Measurements from ENCODE around the gene PLOD3.

PLOD3 gene

GRCh38 chr7:101231644-101232043 lies 14.3 kb upstream of the PLOD3 start:
- Histone ChIP-seq H3K27ac (no peak overlapping the region), H3K4me3 (no peak overlapping the region)
- TF ChIP-seq, protein P1, sequence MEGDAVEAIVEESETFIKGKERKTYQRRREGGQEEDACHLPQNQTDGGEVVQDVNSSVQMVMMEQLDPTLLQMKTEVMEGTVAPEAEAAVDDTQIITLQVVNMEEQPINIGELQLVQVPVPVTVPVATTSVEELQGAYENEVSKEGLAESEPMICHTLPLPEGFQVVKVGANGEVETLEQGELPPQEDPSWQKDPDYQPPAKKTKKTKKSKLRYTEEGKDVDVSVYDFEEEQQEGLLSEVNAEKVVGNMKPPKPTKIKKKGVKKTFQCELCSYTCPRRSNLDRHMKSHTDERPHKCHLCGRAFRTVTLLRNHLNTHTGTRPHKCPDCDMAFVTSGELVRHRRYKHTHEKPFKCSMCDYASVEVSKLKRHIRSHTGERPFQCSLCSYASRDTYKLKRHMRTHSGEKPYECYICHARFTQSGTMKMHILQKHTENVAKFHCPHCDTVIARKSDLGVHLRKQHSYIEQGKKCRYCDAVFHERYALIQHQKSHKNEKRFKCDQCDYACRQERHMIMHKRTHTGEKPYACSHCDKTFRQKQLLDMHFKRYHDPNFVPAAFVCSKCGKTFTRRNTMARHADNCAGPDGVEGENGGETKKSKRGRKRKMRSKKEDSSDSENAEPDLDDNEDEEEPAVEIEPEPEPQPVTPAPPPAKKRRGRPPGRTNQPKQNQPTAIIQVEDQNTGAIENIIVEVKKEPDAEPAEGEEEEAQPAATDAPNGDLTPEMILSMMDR (IDR thresholded peaks at IDR 0.05), result no peak
- no peak for DNase-seq (ENCODE audit: low spot score)

GRCh38 chr7:101226721-101227120 lies 9.3 kb upstream of the PLOD3 start:
- TF ChIP-seq, protein P1 (IDR thresholded peaks at IDR 0.05), result no peak
- DNase-seq (ENCODE audit: low spot score), result no peak
- no peak overlapping the region for H3K27ac ChIP-seq
- no peak overlapping the region for H3K4me3 ChIP-seq

- no peak for DNase-seq (ENCODE audit: low spot score)
- TF ChIP-seq, protein P1 (IDR thresholded peaks at IDR 0.05), result no peak
- no peak overlapping the region for H3K4me3 ChIP-seq
Measured at GRCh38 chr7:101225650-101226049, 8.3 kb upstream of the PLOD3 start.

GRCh38 chr7:101223528-101223927 lies 6.1 kb upstream of the PLOD3 start:
- Histone ChIP-seq H3K27ac (no peak overlapping the region), H3K4me3 (no peak overlapping the region)
- TF ChIP-seq, protein P1 (IDR thresholded peaks at IDR 0.05), result no peak
- no peak for DNase-seq (ENCODE audit: low spot score)

More at GRCh38 chr7:101225650-101226049, 8.3 kb upstream of the PLOD3 start:
- H3K27ac ChIP-seq, result no peak overlapping the region

DNA sequence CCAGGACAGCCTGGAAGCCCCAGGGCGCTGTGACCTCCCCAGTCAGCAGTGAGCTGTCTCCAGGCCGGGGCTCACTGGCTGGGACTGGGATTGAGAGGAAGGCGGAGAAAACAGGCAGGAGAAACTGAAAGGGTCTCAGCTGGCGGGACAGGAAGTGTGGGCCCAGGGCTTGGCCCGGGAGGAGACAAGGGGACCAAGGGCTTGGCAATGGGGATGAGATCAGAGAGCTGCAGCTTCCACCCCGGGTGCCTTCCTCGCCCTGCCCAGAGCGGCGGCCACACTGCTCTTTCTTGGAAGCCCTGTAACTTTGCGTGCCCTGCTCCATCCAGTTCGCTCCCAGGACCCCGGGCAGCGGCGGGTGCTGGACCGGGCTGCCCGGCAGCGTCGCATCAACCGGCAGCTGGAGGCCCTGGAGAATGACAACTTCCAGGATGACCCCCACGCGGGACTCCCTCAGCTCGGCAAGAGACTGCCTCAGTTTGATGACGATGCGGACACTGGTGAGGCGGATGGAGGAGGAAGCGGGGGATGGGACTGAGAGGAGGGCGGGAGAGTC lies 5.0 kb upstream of the PLOD3 start:
- TF ChIP-seq, protein P1 (IDR thresholded peaks at IDR 0.05), result no peak
- DNase-seq (ENCODE audit: low spot score), result no peak
- Histone ChIP-seq H3K4me3 (no peak overlapping the region), H3K27ac (no peak overlapping the region)

GRCh38 chr7:101220295-101220694 lies 2.9 kb upstream of the PLOD3 start:
- TF ChIP-seq, protein P1 (IDR thresholded peaks at IDR 0.05), result no peak
- no peak for DNase-seq (ENCODE audit: low spot score)
- H3K27ac ChIP-seq, result no peak overlapping the region
- no peak overlapping the region for H3K4me3 ChIP-seq

Measured in coronary artery (tissue), 2 donors.